ENCODE data around the gene PRRC1. TPM values are rescaled to one million over a fixed set of nuclear protein-coding genes. Genes with fewer than 3 reads are reported as not detected.

The PRRC1 gene
- total RNA-seq, 1 donor from 2014 or later, result 31.9 TPM

DNA sequence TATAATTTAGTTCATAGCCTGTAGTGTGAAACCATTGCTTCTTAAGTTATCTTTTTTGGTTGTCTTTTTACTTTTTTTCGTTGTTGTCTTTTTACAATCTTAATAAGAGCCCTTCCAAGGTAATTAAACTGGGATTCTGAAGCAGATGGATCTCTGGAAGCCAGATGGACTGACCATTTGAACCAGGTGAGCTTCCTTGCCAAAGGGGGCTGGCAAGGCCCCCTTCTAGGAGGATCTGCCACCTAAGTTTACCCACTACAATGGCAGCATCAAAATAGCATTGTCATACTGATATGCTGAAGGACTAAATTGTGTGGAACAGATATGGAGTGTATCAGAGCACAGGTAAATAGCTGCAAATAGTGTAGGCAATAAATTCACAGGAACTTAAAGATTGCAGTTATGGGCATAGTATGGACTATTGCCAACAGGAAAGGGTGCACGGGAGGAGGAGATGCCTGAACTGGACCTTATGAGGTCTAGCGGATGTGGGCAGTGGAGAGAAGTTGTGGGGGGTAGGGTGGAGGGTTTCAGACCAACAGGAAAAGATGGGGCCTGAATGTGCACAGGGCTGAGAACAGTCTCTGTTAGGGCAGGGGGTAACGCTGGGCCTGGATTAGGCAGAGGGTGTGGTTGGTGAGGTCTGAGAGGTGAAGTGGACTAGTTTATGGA lies 69.9 kb downstream of the PRRC1 start:
- intact Hi-C loops (cut with DNase I), result no loop called here
- no peaks in the 10 kb centered on the region for H3K9me3 ChIP-seq
- TF ChIP-seq POLR2AphosphoS5 (IDR thresholded peaks at IDR 0.05; ENCODE audit: insufficient read depth in 1 of 2, low read depth in 1 of 2) (no peak), POLR2A (IDR thresholded peaks at IDR 0.05) (no peak)
- TF ChIP-seq, protein P1, sequence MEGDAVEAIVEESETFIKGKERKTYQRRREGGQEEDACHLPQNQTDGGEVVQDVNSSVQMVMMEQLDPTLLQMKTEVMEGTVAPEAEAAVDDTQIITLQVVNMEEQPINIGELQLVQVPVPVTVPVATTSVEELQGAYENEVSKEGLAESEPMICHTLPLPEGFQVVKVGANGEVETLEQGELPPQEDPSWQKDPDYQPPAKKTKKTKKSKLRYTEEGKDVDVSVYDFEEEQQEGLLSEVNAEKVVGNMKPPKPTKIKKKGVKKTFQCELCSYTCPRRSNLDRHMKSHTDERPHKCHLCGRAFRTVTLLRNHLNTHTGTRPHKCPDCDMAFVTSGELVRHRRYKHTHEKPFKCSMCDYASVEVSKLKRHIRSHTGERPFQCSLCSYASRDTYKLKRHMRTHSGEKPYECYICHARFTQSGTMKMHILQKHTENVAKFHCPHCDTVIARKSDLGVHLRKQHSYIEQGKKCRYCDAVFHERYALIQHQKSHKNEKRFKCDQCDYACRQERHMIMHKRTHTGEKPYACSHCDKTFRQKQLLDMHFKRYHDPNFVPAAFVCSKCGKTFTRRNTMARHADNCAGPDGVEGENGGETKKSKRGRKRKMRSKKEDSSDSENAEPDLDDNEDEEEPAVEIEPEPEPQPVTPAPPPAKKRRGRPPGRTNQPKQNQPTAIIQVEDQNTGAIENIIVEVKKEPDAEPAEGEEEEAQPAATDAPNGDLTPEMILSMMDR (IDR thresholded peaks at IDR 0.05), result no peak
- no peak overlapping the region for H3K27ac ChIP-seq
- no peaks in the 10 kb centered on the region for H3K4me1 ChIP-seq
- H3K4me3 ChIP-seq, result no peak overlapping the region
- DNase-seq (ENCODE audit: extremely low spot score in 2 of 2), result no peak
- H3K36me3 ChIP-seq, result no peaks in the 10 kb centered on the region
- no peaks in the 10 kb centered on the region for H3K27me3 ChIP-seq

DNA sequence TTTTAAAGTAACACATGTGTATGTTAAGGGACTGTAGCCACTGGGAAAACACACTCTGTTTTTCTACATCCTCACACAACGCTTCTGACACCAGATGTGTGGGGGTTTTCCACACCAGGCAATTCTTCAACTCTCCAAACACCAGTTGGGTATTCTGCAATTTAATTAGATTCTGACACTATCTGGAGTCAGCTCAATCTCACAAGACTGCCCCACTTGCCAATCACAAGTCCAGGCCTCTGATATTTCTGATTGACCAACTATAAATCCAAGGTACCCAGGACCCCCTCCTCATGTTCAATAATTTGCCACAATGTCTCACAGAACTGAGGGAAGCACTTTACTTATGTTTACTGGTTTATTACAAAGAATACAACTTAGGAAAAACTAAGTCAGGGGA lies 70.9 kb downstream of the PRRC1 start:
- Histone ChIP-seq H3K27ac (no peak overlapping the region), H3K36me3 (no peaks in the 10 kb centered on the region), H3K4me3 (no peak overlapping the region), H3K4me1 (no peaks in the 10 kb centered on the region), H3K9me3 (no peaks in the 10 kb centered on the region), H3K27me3 (no peaks in the 10 kb centered on the region)
- TF ChIP-seq POLR2AphosphoS5 (IDR thresholded peaks at IDR 0.05; ENCODE audit: insufficient read depth in 1 of 2, low read depth in 1 of 2) (no peak), POLR2A (IDR thresholded peaks at IDR 0.05) (no peak)
- TF ChIP-seq, protein P1 (IDR thresholded peaks at IDR 0.05), result no peak
- intact Hi-C loops (cut with DNase I), result no loop called here
- DNase-seq (ENCODE audit: extremely low spot score in 2 of 2), result no peak

DNA sequence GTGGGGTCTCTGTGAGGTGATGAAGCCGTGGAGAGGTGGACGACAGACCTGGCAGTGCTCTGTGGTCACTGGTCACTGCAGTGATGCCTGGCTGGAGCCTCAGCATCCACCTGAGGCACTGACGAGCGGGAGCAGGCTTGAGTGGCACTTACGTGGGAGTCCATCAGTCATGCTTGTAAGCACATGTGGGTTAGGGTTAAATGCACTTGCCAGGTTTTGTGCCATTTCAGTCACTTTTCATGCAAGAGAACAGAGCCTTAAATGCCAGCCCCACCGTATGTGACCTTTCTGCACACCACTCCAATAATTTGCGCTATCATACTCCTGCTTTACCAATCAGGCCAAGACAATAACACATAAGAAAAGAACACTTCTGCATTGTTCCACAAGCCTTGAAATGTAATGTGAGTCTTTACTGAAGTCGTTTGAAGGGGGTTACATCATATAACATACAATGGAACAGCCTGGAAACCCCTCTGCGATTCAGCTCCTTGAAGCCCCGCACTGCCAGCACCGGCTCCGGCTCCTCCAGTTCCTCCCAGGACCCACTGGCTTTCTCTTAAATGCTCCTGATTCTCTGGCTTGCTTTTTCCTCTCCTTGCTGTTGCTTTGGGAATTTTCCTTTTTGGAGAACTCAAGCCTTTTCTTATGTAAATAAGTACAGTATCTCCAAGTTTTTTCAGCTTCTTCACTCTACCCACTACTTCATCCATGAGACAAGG lies 72.0 kb downstream of the PRRC1 start:
- DNase-seq (ENCODE audit: extremely low spot score in 2 of 2), result no peak
- H3K4me1 ChIP-seq, result no peaks in the 10 kb centered on the region
- no peaks in the 10 kb centered on the region for H3K36me3 ChIP-seq
- H3K9me3 ChIP-seq, result no peaks in the 10 kb centered on the region
- no peaks in the 10 kb centered on the region for H3K27me3 ChIP-seq
- TF ChIP-seq POLR2A (IDR thresholded peaks at IDR 0.05) (no peak), POLR2AphosphoS5 (IDR thresholded peaks at IDR 0.05; ENCODE audit: insufficient read depth in 1 of 2, low read depth in 1 of 2) (no peak)
- TF ChIP-seq, protein P1 (IDR thresholded peaks at IDR 0.05), result no peak
- intact Hi-C loops (cut with DNase I), result no loop called here
- H3K27ac ChIP-seq, result no peak overlapping the region
- H3K4me3 ChIP-seq, result no peak overlapping the region

DNA sequence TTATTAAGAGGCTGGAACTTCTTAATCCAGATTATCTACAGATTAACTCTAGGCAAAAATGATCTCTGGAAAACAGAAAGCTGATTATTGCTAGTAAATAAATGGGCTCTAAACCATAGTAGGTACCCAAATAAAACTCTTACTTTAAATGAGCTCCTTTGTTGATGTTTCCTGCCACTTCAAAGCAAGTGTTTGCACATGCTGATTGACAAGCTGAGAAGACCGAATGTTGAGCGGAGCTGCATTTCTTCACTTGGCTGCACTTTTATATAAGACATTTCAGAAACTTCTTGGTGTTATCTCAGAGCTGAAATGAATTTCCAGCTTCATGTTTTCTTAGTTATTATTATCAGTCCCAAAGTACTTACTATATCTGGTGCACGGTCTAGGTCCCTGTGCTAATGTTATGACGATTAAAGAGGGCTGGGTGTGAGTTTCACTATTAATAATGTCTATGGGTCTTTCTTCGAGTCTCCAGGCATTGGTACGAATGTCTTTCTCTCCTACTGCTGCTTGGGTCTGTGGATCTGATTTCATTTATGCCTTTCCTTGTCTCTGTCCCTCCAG lies 72.8 kb downstream of the PRRC1 start:
- intact Hi-C loops (cut with DNase I), result no loop called here
- H3K4me1 ChIP-seq, result no peaks in the 10 kb centered on the region
- H3K9me3 ChIP-seq, result no peaks in the 10 kb centered on the region
- H3K4me3 ChIP-seq, result no peak overlapping the region
- no peak for DNase-seq (ENCODE audit: extremely low spot score in 2 of 2)
- no peak overlapping the region for H3K27ac ChIP-seq
- no peaks in the 10 kb centered on the region for H3K27me3 ChIP-seq
- TF ChIP-seq, protein P1 (IDR thresholded peaks at IDR 0.05), result no peak
- TF ChIP-seq POLR2A (IDR thresholded peaks at IDR 0.05) (no peak), POLR2AphosphoS5 (IDR thresholded peaks at IDR 0.05; ENCODE audit: insufficient read depth in 1 of 2, low read depth in 1 of 2) (no peak)
- no peaks in the 10 kb centered on the region for H3K36me3 ChIP-seq

Measured in vagina (tissue), 2 donors.